ENCODE results near the gene CCDC157.
A peak's percentile ranks its signal among the peaks of the same experiment; 100 is the strongest.

Gene CCDC157

DNA sequence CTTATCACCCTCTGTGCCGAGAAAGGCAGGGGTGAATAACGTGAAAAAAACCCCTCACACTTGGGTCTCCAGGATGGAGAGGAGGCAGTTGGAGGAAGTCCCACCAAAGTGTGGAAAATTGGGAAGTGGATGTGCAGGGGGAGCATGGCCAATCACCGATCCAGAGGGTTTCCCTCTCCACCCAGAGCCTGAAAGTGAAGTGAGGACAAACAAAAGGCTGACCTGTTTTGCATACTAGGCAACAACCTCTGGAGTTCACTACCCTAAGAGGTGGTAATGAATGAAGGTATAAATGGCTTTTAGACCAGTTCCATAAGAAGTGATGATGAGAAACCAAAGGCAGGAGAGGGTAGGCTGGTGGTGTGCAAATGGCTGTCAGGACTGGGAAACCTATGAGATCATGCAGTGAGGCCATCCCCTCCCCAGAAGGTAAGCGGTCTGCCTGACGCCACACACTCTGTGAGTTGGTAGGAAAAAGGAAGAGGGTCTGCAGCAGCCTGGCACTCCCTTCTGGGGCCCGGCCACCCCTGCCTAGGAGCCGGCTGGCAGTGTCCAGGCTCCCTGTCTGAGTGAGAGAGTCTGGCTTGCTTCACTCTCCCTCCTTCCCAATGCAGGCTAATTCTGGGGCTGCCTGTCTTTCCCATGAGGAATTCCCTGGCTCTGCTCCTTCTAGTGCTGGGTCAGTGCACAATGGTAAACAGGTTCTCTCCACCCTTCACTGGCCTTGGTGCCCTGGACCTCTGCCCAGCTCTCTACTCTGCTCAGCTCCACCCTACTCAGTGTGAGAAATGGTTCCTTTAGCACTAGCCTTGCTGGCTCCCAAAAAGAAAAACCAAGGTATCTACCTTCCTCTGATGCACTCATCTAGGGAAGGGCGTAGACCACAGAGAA is 45.7 kb upstream of the CCDC157 start:
- ATAC-seq: peak; percentile 83
- no peak for TF ChIP-seq ZFP3 (CRISPR knock-in tag; IDR thresholded peaks at IDR 0.05)
- TF ChIP-seq ZNF70 (CRISPR knock-in tag; IDR thresholded peaks at IDR 0.05): no peak
- no peak for TF ChIP-seq RARB (CRISPR knock-in tag; IDR thresholded peaks at IDR 0.05)
- TF ChIP-seq, protein P1, sequence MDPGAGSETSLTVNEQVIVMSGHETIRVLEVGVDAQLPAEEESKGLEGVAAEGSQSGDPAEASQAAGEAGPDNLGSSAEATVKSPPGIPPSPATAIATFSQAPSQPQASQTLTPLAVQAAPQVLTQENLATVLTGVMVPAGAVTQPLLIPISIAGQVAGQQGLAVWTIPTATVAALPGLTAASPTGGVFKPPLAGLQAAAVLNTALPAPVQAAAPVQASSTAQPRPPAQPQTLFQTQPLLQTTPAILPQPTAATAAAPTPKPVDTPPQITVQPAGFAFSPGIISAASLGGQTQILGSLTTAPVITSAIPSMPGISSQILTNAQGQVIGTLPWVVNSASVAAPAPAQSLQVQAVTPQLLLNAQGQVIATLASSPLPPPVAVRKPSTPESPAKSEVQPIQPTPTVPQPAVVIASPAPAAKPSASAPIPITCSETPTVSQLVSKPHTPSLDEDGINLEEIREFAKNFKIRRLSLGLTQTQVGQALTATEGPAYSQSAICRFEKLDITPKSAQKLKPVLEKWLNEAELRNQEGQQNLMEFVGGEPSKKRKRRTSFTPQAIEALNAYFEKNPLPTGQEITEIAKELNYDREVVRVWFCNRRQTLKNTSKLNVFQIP (CRISPR knock-in tag; IDR thresholded peaks at IDR 0.05; ENCODE audit: borderline replicate concordance, low read depth): no peak
- no peak for TF ChIP-seq CREB5 (CRISPR knock-in tag; IDR thresholded peaks at IDR 0.05; ENCODE audit: low read depth)
- no peak for TF ChIP-seq ISL1 (CRISPR knock-in tag; IDR thresholded peaks at IDR 0.05)
- TF ChIP-seq TCF4 (CRISPR knock-in tag; IDR thresholded peaks at IDR 0.05; ENCODE audit: borderline replicate concordance): no peak
- no peak for TF ChIP-seq SNAI2 (CRISPR knock-in tag; IDR thresholded peaks at IDR 0.05)
- no peak for TF ChIP-seq PPARA (CRISPR knock-in tag; IDR thresholded peaks at IDR 0.05; ENCODE audit: borderline replicate concordance)
- no peak for TF ChIP-seq TOX (CRISPR knock-in tag; IDR thresholded peaks at IDR 0.05; ENCODE audit: borderline replicate concordance)
- TF ChIP-seq, protein P2, sequence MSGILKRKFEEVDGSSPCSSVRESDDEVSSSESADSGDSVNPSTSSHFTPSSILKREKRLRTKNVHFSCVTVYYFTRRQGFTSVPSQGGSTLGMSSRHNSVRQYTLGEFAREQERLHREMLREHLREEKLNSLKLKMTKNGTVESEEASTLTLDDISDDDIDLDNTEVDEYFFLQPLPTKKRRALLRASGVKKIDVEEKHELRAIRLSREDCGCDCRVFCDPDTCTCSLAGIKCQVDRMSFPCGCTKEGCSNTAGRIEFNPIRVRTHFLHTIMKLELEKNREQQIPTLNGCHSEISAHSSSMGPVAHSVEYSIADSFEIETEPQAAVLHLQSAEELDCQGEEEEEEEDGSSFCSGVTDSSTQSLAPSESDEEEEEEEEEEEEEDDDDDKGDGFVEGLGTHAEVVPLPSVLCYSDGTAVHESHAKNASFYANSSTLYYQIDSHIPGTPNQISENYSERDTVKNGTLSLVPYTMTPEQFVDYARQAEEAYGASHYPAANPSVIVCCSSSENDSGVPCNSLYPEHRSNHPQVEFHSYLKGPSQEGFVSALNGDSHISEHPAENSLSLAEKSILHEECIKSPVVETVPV (CRISPR knock-in tag; IDR thresholded peaks at IDR 0.05): no peak
- no peak for TF ChIP-seq BACH2 (CRISPR knock-in tag; IDR thresholded peaks at IDR 0.05; ENCODE audit: borderline replicate concordance)
- TF ChIP-seq ZNF8 (CRISPR knock-in tag; IDR thresholded peaks at IDR 0.05): no peak
- no peak for TF ChIP-seq GLIS3 (CRISPR knock-in tag; IDR thresholded peaks at IDR 0.05)
- no peak for TF ChIP-seq TSHZ2 (CRISPR knock-in tag; IDR thresholded peaks at IDR 0.05)
- TF ChIP-seq CSDC2 (CRISPR knock-in tag; IDR thresholded peaks at IDR 0.05): no peak

GRCh38 chr22:30312053-30312452 is 44.8 kb upstream of the CCDC157 start:
- no peak for TF ChIP-seq BACH2 (CRISPR knock-in tag; IDR thresholded peaks at IDR 0.05; ENCODE audit: borderline replicate concordance)
- no peak for TF ChIP-seq OSR1 (CRISPR knock-in tag; IDR thresholded peaks at IDR 0.05)
- TF ChIP-seq TCF4 (CRISPR knock-in tag; IDR thresholded peaks at IDR 0.05; ENCODE audit: borderline replicate concordance): no peak
- TF ChIP-seq ARNTL (CRISPR knock-in tag; IDR thresholded peaks at IDR 0.05; ENCODE audit: borderline replicate concordance, low read depth): no peak
- peak; percentile 38 for ATAC-seq

DNA sequence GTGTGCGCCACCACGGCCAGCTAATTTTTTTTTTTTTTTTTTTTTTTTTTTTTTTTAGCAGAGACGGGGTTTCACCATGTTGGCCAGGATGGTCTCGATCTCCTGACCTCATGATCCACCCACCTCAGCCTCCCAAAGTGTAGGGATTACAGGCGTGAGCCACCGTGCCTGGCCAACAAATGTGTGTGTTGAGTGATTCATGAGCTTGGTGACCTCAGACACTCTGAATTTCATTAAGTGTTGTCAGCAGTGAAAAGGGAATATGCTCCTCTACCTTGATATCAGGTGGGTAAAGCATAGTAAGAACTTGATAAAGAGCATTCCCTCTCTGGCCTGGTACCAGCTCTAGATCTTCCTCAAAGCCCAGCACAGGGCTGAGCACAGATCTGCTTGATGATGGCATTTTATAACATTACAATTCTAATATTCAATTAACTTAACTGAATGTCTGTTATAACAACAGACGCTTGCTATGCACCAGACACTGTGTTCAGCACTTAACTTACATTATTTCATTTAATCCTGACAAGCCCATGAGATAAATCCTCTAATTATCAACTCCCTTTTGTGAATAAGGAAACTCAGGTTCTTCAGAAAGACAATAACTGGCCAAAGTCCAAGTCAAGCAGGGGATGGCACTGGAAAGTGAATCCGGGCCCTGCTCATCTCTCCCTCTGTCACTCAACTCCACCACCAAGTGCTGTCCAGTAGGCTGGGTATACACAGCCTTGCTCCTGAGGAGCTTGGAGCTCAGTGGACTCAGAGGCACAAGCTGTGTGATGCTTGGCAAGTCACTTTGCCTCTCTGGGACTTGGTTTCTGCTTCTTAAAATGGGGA is 43.1 kb upstream of the CCDC157 start:
- ATAC-seq: peak; percentile 15; the same call in 1 of the 3 replicates
- TF ChIP-seq, protein P2 (CRISPR knock-in tag; IDR thresholded peaks at IDR 0.05): peak; percentile 46; the same call in 1 of the 2 replicates
- TF ChIP-seq PPARA (CRISPR knock-in tag; IDR thresholded peaks at IDR 0.05; ENCODE audit: borderline replicate concordance) (no peak), TCF4 (CRISPR knock-in tag; IDR thresholded peaks at IDR 0.05; ENCODE audit: borderline replicate concordance) (peak; percentile 72), ISL1 (CRISPR knock-in tag; IDR thresholded peaks at IDR 0.05) (peak; percentile 86)

All from SK-N-SH treated with all-trans-retinoic acid at 6 μM for 48 hours (cell line).